GM18907 (cell line): ENCODE measurements around the gene TRUB1.

Experiments
- ATAC-seq: cut with Tn5 transposase; IDR thresholded peaks from one replicate; pipeline ENCODE4 v1.9.1; 2021; ENCODE audit warnings: mild to moderate bottlenecking, moderate library complexity; ENCODE audit not compliant: unreplicated experiment

TRUB1 gene

GRCh38 chr10:114973997-114974396 is 36.0 kb downstream of the TRUB1 start:
- ATAC-seq: no peak

- ATAC-seq: no peak
Observed at GRCh38 chr10:114974625-114975024, 36.6 kb downstream of the TRUB1 start.

- ATAC-seq: no peak
Observed at GRCh38 chr10:114975091-114975490, 37.1 kb downstream of the TRUB1 start.

DNA sequence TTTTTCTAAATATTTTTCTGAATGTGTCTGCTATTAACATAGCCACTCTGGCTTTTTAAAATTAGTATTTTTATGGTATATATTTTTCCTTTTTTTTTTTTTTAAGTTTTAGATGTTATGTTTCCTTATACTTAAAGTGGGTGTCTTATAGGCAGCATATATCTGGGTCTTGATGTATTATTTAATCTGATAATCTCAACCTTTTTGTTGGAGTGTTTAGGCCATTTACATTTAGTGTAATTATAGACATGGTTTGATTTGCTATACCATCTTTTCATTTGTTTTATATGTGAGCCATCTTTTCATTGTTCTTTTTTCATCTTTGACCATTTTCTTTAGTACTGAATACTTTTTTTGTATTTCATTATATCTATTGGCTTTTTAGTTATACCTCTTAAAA is 45.0 kb downstream of the TRUB1 start:
- no peak for ATAC-seq

DNA sequence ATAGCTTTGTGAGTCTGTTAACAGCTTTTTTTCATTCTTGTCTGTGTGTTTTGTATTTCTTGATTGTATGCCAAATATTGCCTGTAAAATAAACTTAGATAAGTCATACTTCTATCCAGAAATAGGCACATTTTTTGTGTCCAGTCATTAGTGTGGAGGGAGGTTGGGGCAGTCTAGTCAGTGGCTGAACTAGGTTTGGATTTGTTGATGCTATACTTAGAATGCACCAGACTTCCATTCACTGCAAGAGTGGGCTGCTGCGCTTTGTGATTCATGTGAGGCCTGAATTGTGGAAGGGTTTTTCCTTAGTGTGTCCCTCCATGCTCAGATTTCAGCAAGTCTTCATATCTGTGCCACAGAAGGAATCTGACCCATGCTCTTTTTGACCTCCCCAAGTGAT is 50.0 kb downstream of the TRUB1 start:
- ATAC-seq: no peak

- no peak for ATAC-seq
Observed at GRCh38 chr10:114990586-114990985, 52.6 kb downstream of the TRUB1 start.

GRCh38 chr10:114990991-114991390 is 53.0 kb downstream of the TRUB1 start:
- no peak for ATAC-seq

- no peak for ATAC-seq
Observed at GRCh38 chr10:114992189-114992775, 54.3 kb downstream of the TRUB1 start.

- ATAC-seq: no peak
Observed at GRCh38 chr10:114995468-114996247, 57.7 kb downstream of the TRUB1 start.

DNA sequence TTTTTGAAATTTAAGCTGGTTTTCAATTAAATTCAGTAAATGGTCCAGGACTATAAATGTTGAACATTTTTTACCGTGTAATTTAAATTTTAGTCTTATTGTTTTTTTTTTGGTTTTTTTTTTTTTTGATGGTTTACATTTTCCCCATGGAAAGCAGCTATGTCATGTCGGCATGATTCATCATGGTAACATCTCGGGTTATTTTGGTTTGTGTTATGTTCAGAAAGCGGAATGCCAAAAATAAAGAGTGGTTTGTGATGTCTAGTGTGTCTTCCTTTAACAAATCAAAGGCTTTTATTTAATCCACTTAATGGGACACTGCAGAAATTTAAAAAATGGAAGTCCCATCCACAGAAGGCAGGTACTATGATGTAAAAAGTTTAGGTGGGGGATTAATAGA is 58.5 kb downstream of the TRUB1 start:
- ATAC-seq: no peak

GRCh38 chr10:114998993-114999392 is 61.0 kb downstream of the TRUB1 start:
- ATAC-seq: no peak

DNA sequence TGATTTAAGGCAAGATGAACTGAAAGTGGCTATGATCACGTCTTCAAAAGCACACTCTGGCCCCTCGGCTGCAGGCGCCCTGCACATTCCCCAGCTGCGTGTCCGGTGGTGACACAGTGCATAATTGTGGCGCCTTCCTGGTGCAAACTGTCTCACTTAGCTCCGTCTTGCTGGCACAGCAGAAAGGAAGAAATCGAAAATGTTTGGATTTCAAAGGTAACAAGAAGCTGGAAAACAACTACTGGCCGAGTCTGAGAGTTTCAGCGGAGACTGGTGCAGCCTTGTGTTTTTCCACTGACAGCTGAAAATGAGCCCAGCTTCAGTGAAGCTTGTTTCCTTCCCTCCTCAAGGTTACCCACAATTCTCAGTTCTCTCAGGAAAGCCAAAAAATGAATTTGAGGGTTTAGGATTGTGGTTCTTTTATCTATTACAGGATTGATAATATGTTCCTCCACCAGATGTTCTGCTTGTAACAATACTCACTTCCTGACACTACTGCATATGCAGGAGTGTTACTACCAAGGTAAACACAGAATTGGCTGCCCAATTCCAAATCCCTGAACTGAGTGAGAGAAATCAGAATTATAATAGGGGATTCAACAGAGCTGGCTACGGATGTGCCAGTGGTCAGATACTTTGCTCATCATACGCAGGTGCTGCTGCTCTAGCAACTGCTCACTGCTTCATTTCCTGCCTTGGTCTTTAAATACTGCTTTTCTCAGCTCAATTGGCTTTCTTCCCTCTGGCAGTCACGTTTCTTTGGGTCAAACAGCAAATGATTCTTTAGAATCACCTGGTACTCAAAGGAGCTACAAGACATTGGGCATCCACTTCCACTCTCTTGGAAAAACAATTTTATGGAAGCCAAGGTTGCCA is 63.7 kb downstream of the TRUB1 start:
- peak; percentile 86 for ATAC-seq

- no peak for ATAC-seq
Observed at GRCh38 chr10:115003396-115003795, 65.4 kb downstream of the TRUB1 start.

GRCh38 chr10:115004236-115004862 is 66.4 kb downstream of the TRUB1 start:
- no peak for ATAC-seq

GRCh38 chr10:115005771-115006170 is 67.8 kb downstream of the TRUB1 start:
- ATAC-seq: no peak

GRCh38 chr10:115018185-115018931 is 80.4 kb downstream of the TRUB1 start:
- ATAC-seq: no peak

GRCh38 chr10:115020449-115020848 is 82.5 kb downstream of the TRUB1 start:
- no peak for ATAC-seq

GRCh38 chr10:115022733-115023132 is 84.7 kb downstream of the TRUB1 start:
- no peak for ATAC-seq

DNA sequence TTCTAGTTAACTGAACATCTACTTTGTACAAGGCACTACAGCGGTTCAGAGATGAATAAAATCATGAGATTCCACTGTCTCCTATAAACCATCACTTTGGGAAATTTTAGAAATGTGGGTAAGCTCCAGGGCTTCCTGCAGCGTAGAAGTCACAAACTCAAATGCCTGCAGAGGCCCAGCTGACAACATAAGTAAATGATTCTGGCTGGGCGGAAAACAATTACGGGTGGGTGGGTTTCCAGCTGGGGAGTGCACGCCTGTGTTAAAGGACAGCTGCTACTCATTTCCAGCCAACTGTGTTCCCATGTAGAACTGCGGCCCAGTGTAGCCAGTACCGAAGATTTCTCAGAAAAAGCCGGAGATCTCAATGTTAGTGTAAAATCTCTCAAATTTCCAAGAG is 85.7 kb downstream of the TRUB1 start:
- ATAC-seq: no peak

DNA sequence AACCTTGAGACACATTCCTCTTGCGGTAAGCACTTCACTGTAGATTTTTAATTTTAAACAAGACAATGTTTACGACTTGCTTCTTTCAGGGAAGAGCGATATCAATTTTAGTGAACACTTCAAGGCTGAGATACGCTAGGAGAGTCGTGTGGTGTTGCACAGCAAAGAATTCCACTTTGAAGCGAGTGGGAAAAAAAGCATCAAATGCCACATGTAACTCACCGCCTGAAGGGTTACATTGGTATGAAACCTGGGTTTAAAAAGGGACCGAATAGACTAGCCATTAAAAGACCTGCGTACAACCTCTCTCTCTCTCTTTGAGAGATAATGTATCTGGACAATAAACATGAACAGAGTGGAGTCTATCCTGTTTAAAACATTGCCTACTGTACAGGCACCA is 86.4 kb downstream of the TRUB1 start:
- ATAC-seq: no peak
